HG03520 (cell line): ENCODE data around the gene NDRG4.

Experiments
- ATAC-seq: cut with Tn5 transposase; IDR thresholded peaks from one replicate; pipeline ENCODE4 v1.9.1; 2021; ENCODE audit warnings: mild to moderate bottlenecking, moderate library complexity; ENCODE audit not compliant: unreplicated experiment

Gene NDRG4

DNA sequence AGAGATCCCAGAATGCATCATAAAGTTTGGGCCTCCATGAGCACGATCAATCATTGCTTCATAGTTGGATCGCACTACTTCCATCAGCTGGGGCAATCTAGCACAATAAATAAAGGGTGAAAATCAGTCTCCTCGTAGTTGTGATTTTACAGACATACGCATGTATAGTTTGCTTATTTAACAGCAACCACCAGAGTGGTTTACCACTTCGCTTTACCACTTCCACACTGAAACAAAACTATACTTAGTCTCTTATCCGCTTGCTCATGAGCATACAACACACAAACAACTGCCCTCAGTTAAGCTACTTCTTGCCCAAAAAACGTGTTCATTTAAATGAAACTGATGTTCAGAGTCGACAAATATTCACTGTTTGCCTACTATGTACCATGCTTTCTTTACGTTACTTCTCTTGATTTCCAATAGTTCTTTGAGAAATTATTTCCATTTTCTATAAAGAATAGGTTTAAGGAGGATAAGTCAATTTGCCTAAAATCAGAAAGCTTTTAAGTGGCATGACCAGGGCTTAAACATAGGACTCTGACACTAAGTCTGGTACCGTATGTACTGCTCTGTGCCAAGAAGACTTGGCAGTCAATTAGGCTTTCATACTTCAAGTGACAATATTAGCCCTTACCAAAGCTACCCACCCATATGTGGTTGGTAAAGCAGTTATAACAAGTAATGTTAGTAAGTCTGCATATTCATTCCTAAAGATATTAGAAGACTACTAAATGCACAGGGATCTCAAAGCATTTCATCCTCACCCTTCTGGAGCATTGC lies 37.4 kb downstream of the NDRG4 start:
- ATAC-seq, result no peak

GRCh38 chr16:58541711-58542110 lies 41.8 kb downstream of the NDRG4 start:
- ATAC-seq, result no peak

DNA sequence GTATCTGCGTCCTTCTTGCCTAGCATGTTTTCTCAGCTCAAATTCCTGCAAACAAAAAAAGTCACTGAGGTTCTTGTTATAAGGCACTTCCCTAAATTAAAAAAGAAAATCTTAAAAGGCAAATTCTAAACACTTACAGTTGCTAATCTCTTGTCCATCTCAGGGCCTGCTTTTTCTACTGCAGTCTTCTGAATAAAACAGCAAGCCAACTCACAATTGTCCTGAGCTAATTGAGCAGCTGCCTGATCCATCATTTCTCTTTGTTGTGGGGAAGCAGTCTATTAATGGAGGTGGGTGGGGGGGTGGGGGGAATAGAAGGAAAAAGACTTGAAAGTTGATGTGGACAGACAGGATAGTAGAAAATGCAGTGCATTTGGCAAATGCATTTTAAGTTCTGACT lies 42.3 kb downstream of the NDRG4 start:
- no peak for ATAC-seq

DNA sequence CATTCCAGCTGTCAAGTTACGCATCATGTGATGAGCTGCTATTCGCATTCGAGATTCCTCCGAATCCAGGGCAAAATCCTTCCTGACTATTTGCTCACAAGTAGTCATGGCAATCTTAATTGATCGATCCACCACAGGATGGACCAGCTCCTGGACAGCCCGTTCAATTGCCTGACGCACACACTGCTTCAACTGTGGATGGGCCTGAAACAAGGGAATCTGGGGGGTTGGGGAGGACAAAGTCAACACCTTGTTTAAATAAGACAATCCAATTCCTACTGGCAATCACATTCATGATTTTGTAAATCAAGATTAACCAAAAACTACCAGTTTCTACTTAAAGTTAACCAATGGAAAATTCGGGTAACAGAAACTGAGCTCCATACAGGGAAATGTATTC lies 43.7 kb downstream of the NDRG4 start:
- ATAC-seq, result no peak

- ATAC-seq, result no peak
Measured at GRCh38 chr16:58548378-58548777, 48.4 kb downstream of the NDRG4 start.

DNA sequence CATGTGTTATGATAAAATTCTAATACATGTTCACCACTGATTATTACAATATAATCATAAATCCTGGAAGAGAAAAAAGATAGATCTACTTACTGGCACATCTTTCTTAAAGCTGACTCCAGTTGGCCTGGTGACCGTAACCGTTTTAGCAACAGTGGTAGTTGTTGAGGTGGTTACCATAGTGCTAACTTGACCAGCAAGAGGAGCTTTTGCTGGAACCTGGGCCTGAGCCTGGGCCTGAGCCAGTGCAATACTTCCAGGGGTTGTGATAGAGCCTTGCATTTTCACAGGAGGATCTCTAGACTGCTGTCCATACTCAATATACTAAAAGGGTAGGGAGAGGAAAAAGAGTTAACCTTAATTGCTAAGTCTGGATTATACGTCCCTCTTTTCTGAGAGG lies 51.6 kb downstream of the NDRG4 start:
- ATAC-seq, result no peak

DNA sequence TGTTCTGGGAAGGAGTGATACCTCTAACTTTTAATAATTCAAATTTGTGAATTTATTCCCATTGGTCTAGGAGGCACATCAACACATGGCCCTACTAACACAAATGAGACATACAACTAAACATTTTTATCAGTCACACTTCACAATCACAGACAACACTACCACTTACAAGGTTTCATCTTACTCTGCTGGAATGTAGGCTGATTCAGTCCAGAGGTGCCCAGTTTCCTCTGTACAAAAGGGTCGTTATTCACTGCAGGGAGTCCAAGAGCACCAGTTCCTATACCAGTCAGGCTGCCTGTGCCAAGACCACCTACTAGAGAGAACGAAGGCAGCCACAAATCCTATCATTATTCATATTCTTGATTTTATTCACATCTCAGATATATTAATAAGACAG lies 56.7 kb downstream of the NDRG4 start:
- ATAC-seq, result no peak
